T47D (cell line): ENCODE measurements around the gene BRMS1L.
"Not testable (repeated sequence)": the region's sequence is repeated elsewhere in the genome, so short reads cannot be mapped to it uniquely, and the experiment has no call there.

ENCODE experiments used
- DNase-seq, 2 experiments: peaks; one replicate each; pipeline versions ENCODE4 v3.0.0 to v3.0.0-alpha.2; 2011 to 2012; ENCODE audit warnings: low read depth in 1 of 2, low spot score in 1 of 2
- JUND ChIP-seq: IDR thresholded peaks from 2 replicates; pipeline ENCODE4 v1.6.1; 2012; ENCODE audit warnings: low read depth
- in situ Hi-C: cut with HindIII; loops from 2 replicates; pipeline ENCODE4 v1.10.0; 2016; ENCODE audit warnings: low sequenced_read_pairs, low pct_unique_long_range_greater_than_20kb

Gene BRMS1L

DNA sequence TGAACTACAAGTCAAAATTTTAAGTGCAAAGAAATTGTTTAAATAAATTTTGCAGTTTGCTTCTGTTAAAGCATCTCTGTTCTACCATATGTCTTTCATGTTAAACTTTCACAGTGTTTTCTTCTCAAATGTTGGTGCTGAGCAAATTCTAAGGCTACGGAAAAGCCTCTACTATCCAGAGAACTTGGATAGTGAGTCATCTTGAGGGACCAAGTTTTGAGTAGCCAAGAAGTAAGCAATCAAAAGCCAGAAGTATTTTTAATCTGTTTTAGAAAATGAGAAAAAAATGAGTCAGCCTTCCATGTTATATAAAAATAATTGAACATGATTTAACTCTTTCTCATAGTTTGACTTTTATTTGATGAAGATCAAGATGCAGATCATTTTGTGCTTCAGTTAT is 3.3 kb downstream of the BRMS1L start:
- TF ChIP-seq JUND = no peak
- no peak for DNase-seq
- in situ Hi-C loops = no loop called here

DNA sequence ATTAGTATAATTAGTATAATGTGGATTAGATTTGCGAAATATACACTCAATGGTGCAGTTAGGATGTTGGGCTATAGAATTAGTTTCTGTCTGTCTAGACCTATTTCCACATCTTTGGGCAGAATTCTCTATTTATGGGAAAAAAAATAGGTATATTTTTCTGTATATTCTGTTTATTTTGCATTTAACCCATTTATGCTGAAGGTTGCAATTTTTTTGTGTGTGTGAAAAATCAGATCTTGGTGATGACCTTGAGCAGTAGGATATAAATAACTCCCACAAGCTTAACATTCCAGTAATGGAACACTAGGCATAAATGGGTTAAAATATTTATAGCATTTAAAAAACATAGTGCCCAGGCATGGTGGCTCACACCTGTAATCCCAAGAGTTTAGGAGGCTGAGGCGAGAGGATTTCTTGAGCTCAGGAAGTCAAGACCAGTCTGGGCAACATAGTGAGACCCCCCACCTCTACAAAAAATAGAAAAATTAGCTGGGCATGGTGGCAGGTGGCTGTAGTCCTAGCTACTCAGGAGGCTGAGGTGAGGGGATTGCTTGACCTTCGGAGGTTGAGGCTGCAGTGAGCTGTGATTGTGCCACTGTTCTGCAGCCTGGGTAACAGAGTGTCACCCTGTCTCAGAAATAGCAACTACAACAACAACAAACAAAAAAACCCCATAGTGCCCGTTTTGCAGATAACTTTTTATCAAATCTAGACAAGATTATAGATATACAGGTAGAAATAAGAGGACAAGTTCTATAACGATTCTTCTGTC is 9.3 kb downstream of the BRMS1L start:
- no peak for TF ChIP-seq JUND
- no peak for DNase-seq
- in situ Hi-C loops = no loop called here

DNA sequence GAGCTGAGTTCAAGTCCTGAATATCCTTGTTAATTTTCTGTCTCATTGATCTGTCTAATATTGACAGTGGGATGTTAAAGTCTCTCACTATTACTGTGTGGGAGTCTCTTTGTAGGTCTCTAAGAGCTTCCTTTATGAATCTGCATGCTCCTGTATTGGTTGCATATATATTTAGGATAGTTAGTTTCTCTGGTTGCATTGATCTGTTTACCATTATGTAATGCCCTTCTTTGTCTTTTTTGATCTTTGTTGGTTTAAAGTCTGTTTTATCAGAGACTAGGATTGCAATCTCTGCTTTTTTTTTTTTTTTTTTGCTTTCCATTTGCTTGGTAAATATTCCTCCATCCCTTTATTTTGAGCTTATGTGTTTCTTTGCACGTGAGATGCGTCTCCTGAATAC is 15.6 kb downstream of the BRMS1L start:
- DNase-seq, in situ Hi-C loops: not testable (repeated sequence)

DNA sequence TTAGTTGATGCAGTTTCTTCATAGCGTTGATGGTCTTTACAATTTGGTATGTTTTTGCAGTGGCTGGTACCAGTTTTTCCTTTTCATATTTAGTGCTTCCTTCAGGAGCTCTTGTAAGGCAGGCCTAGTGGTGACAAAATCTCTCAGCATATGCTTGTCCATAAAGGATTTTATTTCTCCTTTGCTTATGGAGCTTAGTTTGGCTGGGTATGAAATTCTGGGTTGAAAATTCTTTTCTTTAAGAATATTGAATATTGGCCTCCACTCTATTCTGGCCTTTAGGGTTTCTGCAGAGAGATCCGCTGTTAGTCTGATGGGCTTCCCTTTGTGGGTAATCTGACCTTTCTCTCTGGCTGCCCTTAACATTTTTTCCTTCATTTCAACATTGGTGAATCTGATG is 16.1 kb downstream of the BRMS1L start:
- in situ Hi-C loops, DNase-seq: not testable (repeated sequence)

- no peak for TF ChIP-seq JUND
- in situ Hi-C loops = no loop called here
- no peak for DNase-seq
These were observed 18.4 kb downstream of the BRMS1L start for GRCh38 chr14:35844494-35844893.

GRCh38 chr14:35847636-35848035 is 21.5 kb downstream of the BRMS1L start:
- no peak for DNase-seq
- TF ChIP-seq JUND = no peak
- in situ Hi-C loops = no loop called here

GRCh38 chr14:35849122-35849521 is 23.0 kb downstream of the BRMS1L start:
- peak in 1 of 2 experiments; percentile 19 for DNase-seq
- in situ Hi-C loops = no loop called here

GRCh38 chr14:35851823-35852222 is 25.7 kb downstream of the BRMS1L start:
- TF ChIP-seq JUND = no peak
- no peak for DNase-seq
- in situ Hi-C loops = no loop called here

More at GRCh38 chr14:35849122-35849521, 23.0 kb downstream of the BRMS1L start:
- no peak for TF ChIP-seq JUND

DNA sequence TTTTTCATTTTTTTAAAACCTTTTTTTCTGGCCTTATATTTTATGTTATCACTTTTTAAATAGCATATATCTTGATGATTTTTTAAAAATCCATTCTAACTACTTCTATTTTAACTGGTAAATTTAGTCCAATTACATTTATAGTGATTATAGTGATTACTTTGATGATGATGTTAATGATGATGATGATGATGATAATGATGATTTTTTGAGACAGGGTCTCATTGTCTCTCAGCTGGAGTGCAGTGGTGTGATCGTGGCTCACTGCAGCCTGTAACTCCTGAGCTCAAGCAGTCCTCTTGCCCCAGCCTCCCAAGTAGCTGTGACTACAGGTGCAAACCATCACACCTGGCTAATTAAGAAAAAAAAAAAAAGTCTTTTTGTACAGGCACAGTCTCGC is 27.1 kb downstream of the BRMS1L start:
- DNase-seq = no peak
- in situ Hi-C loops = no loop called here
- TF ChIP-seq JUND = no peak

DNA sequence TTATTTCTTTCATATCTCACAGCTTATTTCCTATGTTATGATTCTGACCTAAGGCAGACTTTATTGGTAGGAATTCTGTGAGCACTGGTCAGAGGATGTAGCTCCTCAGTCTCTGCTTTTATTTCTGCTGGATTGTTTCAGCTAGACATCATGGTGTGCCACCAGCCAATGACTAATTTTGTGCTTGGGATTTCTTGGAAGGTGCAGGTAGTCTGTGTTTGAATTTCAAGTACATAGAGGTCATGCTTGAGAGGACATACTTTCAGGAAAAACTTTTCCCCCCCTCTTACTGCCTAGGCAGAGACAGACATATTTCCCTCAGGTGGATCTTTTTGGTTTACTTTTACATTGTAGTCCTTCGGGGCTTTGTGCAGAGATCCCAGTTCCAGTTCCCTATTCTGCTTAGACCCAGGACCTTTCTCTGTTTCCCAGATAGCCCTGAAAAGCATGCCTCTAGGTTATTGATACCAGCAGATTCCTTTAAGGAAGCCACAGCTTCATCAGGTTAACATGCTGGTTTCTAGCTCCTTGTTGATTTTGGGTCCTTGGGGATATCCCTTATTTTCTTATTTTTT is 28.6 kb downstream of the BRMS1L start:
- DNase-seq = no peak
- in situ Hi-C loops = no loop called here
- TF ChIP-seq JUND = no peak

- in situ Hi-C loops = no loop called here
- no peak for DNase-seq
These were observed 29.8 kb downstream of the BRMS1L start for GRCh38 chr14:35855876-35856481.

DNA sequence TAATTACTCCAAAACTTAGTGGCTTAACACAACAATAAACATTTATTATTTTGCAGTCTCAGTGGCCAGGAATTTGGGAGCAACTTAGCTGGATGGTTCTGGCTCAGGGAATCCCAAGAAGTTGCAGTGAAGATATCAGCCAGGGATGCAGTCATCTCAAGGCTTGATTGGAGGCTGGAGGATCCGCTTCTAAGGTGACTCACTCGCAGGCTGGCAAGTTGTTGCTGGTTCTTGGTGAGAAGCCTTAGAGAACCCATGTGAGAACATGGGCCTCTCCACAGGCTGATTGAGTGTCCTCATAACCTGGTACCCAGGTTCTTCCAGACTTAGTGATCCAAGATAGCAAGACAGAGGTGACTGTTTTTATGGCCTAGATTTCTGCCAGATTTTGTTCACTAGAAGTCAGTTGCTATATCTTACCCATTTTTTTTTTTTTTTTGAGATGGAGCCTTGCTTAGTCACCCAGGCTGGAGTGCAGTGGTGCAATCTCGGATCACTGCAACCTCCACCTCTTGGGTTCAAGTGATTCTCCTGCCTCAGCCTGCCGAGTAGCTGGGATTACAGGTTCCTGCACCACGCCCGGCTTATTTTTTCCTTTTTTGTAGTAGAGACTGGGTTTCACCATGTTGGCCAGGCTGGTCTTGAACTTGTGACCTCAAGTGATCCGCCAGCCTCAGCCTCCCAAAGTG is 32.5 kb downstream of the BRMS1L start:
- TF ChIP-seq JUND = no peak
- DNase-seq = no peak
- in situ Hi-C loops = no loop called here

More at GRCh38 chr14:35855876-35856481, 29.8 kb downstream of the BRMS1L start:
- TF ChIP-seq JUND = no peak
